GM12878 (cell line): ENCODE measurements around the gene IL17RB. TPM values are rescaled to one million over a fixed set of nuclear protein-coding genes. Genes with fewer than 3 reads are reported as not detected.

Experiments
- ATAC-seq: fragments of 200-7000 bp; cut with Tn5 transposase; 3 replicates; pipeline ENCODE4 v1.9.1; 2020; ENCODE audit warnings: mild to moderate bottlenecking, moderate library complexity
- BruUV-seq: library from RNA; stranded (reverse); fragments of 400-500 nt; replicated peaks from 2 replicates; lab custom pipeline; 2021; lab: Mats Ljungman, UMichigan
- CTCF ChIA-PET: fragments of 300-600 bp; sonication (Branson Sonifier 250); formaldehyde crosslinking; extraction: SDS; loops from one replicate; lab custom pipeline; 2021; ENCODE audit warnings: inconsistent platforms; lab: Yijun Ruan, JAX
- POLR2A ChIA-PET: fragments of 350-600 bp; formaldehyde crosslinking; extraction: SDS; loops from one replicate; lab custom pipeline; 2021; ENCODE audit warnings: inconsistent platforms; lab: Charles Lee
- RAD21 ChIA-PET: fragments of 300-600 bp; sonication (Branson Sonifier 250); formaldehyde crosslinking; loops from one replicate; lab custom pipeline; 2023; ENCODE audit warnings: antibody characterized with exemption; ENCODE audit not compliant: unreplicated experiment; lab: Charles Lee
- SMC1A ChIA-PET: fragments of 300-600 bp; sonication (Branson Sonifier 250); formaldehyde crosslinking; loops from one replicate; lab custom pipeline; 2023; ENCODE audit not compliant: unreplicated experiment, uncharacterized antibody; lab: Charles Lee
- DNase-seq: peaks from one replicate; pipeline ENCODE4 v3.0.0-alpha.2; 2011; ENCODE audit warnings: low read depth, low spot score
- FAIRE-seq: peaks from 3 replicates; lab custom pipeline; 2011; peaks lifted over from hg19 to GRCh38; lab: Jason Lieb, UNC
- H2AFZ ChIP-seq: 2 replicates; pipeline ENCODE4 v1.6.0; 2011; ENCODE audit warnings: low read depth, low read length, control low read depth; ENCODE audit not compliant: control insufficient read depth
- H3K27ac ChIP-seq: 2 replicates; pipeline ENCODE4 v1.5.1; 2011; ENCODE audit warnings: control low read depth; ENCODE audit not compliant: control insufficient read depth, insufficient read depth
- H3K27me3 ChIP-seq, 2 experiments: replicated peaks in 1 of 2; 2 replicates each; pipeline versions ENCODE4 v1.6.0 to v1.6.1; 2011; ENCODE audit warnings: low read length in 1 of 2; ENCODE audit not compliant: control insufficient read depth in 2 of 2, insufficient read depth in 2 of 2
- H3K36me3 ChIP-seq, 2 experiments: 2 replicates each; pipeline ENCODE4 v1.5.1; 2011; ENCODE audit warnings: low read length in 1 of 2; ENCODE audit not compliant: control insufficient read depth in 2 of 2, insufficient read depth in 2 of 2
- H3K4me1 ChIP-seq: 2 replicates; pipeline ENCODE4 v1.6.1; 2011; ENCODE audit warnings: mild to moderate bottlenecking, low read length, moderate library complexity, mixed read lengths; ENCODE audit not compliant: control insufficient read depth, insufficient read depth
- H3K4me2 ChIP-seq: 2 replicates; pipeline ENCODE4 v1.6.0; 2011; ENCODE audit warnings: control low read depth; ENCODE audit not compliant: control insufficient read depth, insufficient read depth
- H3K4me3 ChIP-seq: fragments of 200-600 bp; sonication (generic); 2 replicates; pipeline ENCODE4 v1.5.1; 2016
- H3K79me2 ChIP-seq: 2 replicates; pipeline ENCODE4 v1.6.0; 2011; ENCODE audit warnings: low read length; ENCODE audit not compliant: control insufficient read depth, insufficient read depth
- H3K9ac ChIP-seq: 2 replicates; pipeline ENCODE4 v1.8.0; 2011; ENCODE audit warnings: low read length, control low read depth, mixed read lengths; ENCODE audit not compliant: control insufficient read depth, insufficient read depth
- H3K9me3 ChIP-seq: replicated peaks from 3 replicates; pipeline ENCODE4 v1.5.1; 2011; ENCODE audit warnings: mild to moderate bottlenecking, low read length; ENCODE audit not compliant: control insufficient read depth, insufficient read depth
- H4K20me1 ChIP-seq: 2 replicates; pipeline ENCODE4 v1.6.0; 2011; ENCODE audit not compliant: control insufficient read depth, insufficient read depth
- BHLHE40 ChIP-seq, 2 experiments: fragments of 450-650 bp in 1 of 2; IDR thresholded peaks; 2 replicates each; pipeline ENCODE4 v1.6.1; 2011 to 2017; ENCODE audit warnings: low read depth in 2 of 2, borderline replicate concordance in 1 of 2, improper control_type of control experiment in 1 of 2, low read length in 1 of 2, mild to moderate bottlenecking in 1 of 2
- CBFB ChIP-seq: IDR thresholded peaks from 2 replicates; pipeline ENCODE4 v1.6.1; 2016; ENCODE audit warnings: antibody characterized with exemption, low read depth
- IRF3 ChIP-seq: fragments of 450-650 bp; IDR thresholded peaks from 2 replicates; pipeline ENCODE4 v1.6.1; 2014; ENCODE audit warnings: mild to moderate bottlenecking
- NFXL1 ChIP-seq: fragments of 450-650 bp; IDR thresholded peaks from 2 replicates; pipeline ENCODE4 v1.6.1; 2017; ENCODE audit warnings: antibody characterized with exemption, mild to moderate bottlenecking, borderline replicate concordance
- POU2F2 ChIP-seq: IDR thresholded peaks from 3 replicates; pipeline ENCODE4 v1.6.1; 2011; ENCODE audit warnings: low read depth, mild to moderate bottlenecking, low read length, borderline replicate concordance
- ZNF24 ChIP-seq: fragments of 450-650 bp; IDR thresholded peaks from 2 replicates; pipeline ENCODE4 v1.6.1; 2017; ENCODE audit warnings: antibody characterized with exemption, mild to moderate bottlenecking
- ZNF274 ChIP-seq: IDR thresholded peaks from one replicate; pipeline ENCODE4 v1.8.0; 2011; ENCODE audit not compliant: insufficient read length, insufficient read depth
- ZNF384 ChIP-seq: IDR thresholded peaks from 2 replicates; pipeline ENCODE4 v1.6.1; 2012; ENCODE audit warnings: low read depth, mild to moderate bottlenecking, low read length, improper control_type of control experiment, borderline replicate concordance
- WGBS: methylation state at CpG from one replicate; pipeline ENCODE4 v1.1.6; 2016; ENCODE audit warnings: low lambda C conversion rate; ENCODE audit not compliant: insufficient replicate concordance, insufficient coverage; ENCODE audit errors: missing lambda C conversion rate; 5-methylcytosine and 5-hydroxymethylcytosine counted together
- in situ Hi-C: fragments of 300-500 bp; cut with MboI; formaldehyde crosslinking; loops from 9 replicates; pipeline ENCODE4 v1.14.3; 2018; ENCODE audit warnings: mixed read lengths
- intact Hi-C: fragments of 100-400 bp; cut with micrococcal nuclease; formaldehyde crosslinking; loops from one replicate; pipeline ENCODE4 v1.14.2; 2022; ENCODE audit not compliant: unreplicated experiment
- polyA plus RNA-seq, 11 experiments: library from polyadenylated mRNA; depleted of rRNA in 4 of 11; unstranded in 6 of 11; stranded (reverse) in 5 of 11; fragments of >200 nt; fragmentation: Nextera tagmentation in 4 of 11; fragmentation: Illumina TruSeq in 1 of 11; extraction: Ambion mirVana in 4 of 11; extraction: Trizol in 1 of 11; gene quantifications; 1 replicate in 1 of 11; 2 replicates in 10 of 11; pipeline versions ENCODE4 v1.2.1 to v1.2.3, GENCODE V29; 2011 to 2016; ENCODE audit warnings: inconsistent platforms in 2 of 11, missing spikeins in 2 of 11, low read depth in 1 of 11
- total RNA-seq, 4 experiments: library from RNA; depleted of rRNA in 3 of 4; stranded (reverse); fragments of >200 nt in 3 of 4; fragmentation: Illumina TruSeq in 1 of 4; extraction: Trizol in 1 of 4; gene quantifications; 2 replicates each; pipeline versions ENCODE4 v1.2.1 to v1.2.3, GENCODE V29; 2013 to 2021

Gene IL17RB
- total and polyA plus RNA-seq, 10 of the 15 experiments (the other 5 are each of a cell fraction or from before 2014, with no cell fraction given): 1.9 to 17.2 (median 2.9) TPM

DNA sequence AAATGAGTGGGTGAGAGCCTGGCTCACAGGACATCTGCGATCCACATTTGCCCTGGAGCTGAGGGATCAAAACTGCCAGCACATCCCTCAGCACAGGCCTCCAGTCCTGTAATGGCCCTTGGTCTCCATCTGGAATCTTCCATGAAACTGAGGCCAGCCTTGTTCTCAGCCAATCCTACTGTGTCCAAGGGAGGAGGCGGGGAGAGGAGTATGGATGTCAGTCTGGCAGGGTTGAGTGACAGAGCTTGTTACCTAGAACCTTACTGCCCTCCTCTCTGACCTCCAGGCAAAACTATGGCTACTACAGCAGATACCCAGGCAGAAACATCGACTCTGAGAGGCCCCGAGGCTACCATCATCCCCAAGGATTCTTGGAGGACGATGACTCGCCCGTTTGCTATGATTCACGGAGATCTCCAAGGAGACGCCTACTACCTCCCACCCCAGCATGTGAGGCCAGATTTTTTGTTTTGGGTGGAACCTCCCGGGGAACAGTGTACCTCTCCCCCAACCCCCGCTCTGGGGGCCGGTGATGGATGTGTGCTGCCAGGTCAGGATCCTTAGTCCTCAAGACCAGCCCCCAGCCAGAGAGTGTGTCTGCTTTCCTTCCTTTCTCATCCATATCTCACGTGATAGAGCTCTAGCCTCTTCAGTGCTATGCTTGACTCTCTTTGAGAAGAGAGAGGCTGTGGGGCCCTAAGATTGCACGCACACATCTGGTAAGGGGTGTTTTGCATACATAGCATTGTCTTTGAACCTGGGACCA is 41.5 kb upstream of the IL17RB start:
- intact Hi-C loops: no loop called here
- FAIRE-seq: no peak

GRCh38 chr3:53805463-53806159 is 40.8 kb upstream of the IL17RB start:
- CTCF ChIA-PET: no interaction called here
- intact Hi-C loops: no loop called here
- Histone ChIP-seq H2AFZ (no peak overlapping the region), H3K9me3 (no peaks in the 10 kb centered on the region), H3K4me1 (peaks cover 17% of the 10 kb centered on the region), H3K4me3 (no peak overlapping the region), H3K27ac (no peak overlapping the region), H3K4me2 (no peak overlapping the region; the same call in 1 of the 2 replicates), H3K27me3 (no peaks in the 10 kb centered on the region), H3K9ac (no peak overlapping the region), H4K20me1 (no peaks in the 10 kb centered on the region), H3K36me3 (no peaks in the 10 kb centered on the region), H3K79me2 (no peaks in the 10 kb centered on the region)
- POLR2A ChIA-PET: no interaction called here
- TF ChIP-seq NFXL1 (peak; percentile 89), POU2F2 (0 out of 3 replicates have a peak, but pooled peaks have one; percentile 0), CBFB (no peak), ZNF384 (no peak), ZNF274 (no peak), IRF3 (no peak)
- no peak for DNase-seq
- no peak for ATAC-seq
- no peak for FAIRE-seq
- WGBS: 17% methylated on average over 2 of the region's 4 CpGs
- RAD21 ChIA-PET: interaction anchor here (1.0 kb wide), 1 partner anchor 30 kb away, joined by 3 read pairs; no protein-coding TSS in a partner anchor
- SMC1A ChIA-PET: interaction anchor here (1.2 kb wide), 1 partner anchor 30 kb away, joined by 3 read pairs; no protein-coding TSS in a partner anchor
- no TSS peak for BruUV-seq
- in situ Hi-C loops: no loop called here

More for the DNA sequence above, 41.5 kb upstream of the IL17RB start:
- WGBS: 38% methylated on average over 14 of the region's 14 CpGs
- H3K36me3 ChIP-seq: no peaks in the 10 kb centered on the region
- no peak overlapping the region for H2AFZ ChIP-seq
- no peak overlapping the region for H3K4me3 ChIP-seq
- H3K27me3 ChIP-seq: no peaks in the 10 kb centered on the region
- peak; percentile 43 for ATAC-seq
- BruUV-seq: no TSS peak
- H3K9ac ChIP-seq: no peak overlapping the region
- H3K4me1 ChIP-seq: peaks cover 17% of the 10 kb centered on the region
- in situ Hi-C loops: no loop called here
- H4K20me1 ChIP-seq: no peaks in the 10 kb centered on the region
- no peak overlapping the region; the same call in 1 of the 2 replicates for H3K4me2 ChIP-seq
- H3K79me2 ChIP-seq: no peaks in the 10 kb centered on the region
- POLR2A ChIA-PET: no interaction called here
- RAD21 ChIA-PET: interaction anchor here (1.0 kb wide), 1 partner anchor 30 kb away, joined by 3 read pairs; no protein-coding TSS in a partner anchor
- SMC1A ChIA-PET: interaction anchor here (0.6 kb wide), 1 partner anchor 12 kb away, joined by 3 read pairs; no protein-coding TSS in a partner anchor
- no peak for DNase-seq
- CTCF ChIA-PET: no interaction called here
- 0 out of 3 replicates have a peak, but pooled peaks have one; percentile 8 for TF ChIP-seq POU2F2
- no peak for TF ChIP-seq ZNF24
- TF ChIP-seq BHLHE40 (IDR thresholded peaks at IDR 0.05; ENCODE audit: borderline replicate concordance in 1 of 2, low read depth in 2 of 2, low read length in 1 of 2): peak; percentile 27 to 62; a peak in 1 of 4 replicates
- H3K9me3 ChIP-seq: no peaks in the 10 kb centered on the region
- H3K27ac ChIP-seq: no peak overlapping the region
